HG02610 (cell line): Measurements from ENCODE around the gene ATXN1.

Source experiments
- ATAC-seq: cut with Tn5 transposase; IDR thresholded peaks from one replicate; pipeline ENCODE4 v1.9.1; 2021; ENCODE audit warnings: mild to moderate bottlenecking, moderate library complexity; ENCODE audit not compliant: unreplicated experiment

Gene ATXN1

DNA sequence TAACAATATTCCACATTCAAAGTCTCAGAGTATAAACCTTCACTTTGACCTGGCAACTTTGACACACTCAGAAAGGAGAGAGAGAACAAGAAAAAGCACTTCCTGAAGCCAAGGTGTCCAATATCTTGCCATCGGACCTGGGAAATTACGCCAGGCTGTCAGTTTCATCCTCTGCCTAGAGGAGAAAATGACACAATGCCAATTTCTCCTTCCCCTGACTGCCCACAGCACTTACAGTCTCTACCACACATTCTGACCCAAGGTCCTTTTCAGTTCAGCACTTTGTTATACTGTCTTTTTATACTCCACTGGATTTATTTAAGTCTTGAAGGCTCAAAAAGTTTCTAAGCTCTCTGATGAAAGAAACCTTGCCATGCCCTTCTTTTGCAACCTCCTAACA, 272.4 kb downstream of the ATXN1 start:
- no peak for ATAC-seq

DNA sequence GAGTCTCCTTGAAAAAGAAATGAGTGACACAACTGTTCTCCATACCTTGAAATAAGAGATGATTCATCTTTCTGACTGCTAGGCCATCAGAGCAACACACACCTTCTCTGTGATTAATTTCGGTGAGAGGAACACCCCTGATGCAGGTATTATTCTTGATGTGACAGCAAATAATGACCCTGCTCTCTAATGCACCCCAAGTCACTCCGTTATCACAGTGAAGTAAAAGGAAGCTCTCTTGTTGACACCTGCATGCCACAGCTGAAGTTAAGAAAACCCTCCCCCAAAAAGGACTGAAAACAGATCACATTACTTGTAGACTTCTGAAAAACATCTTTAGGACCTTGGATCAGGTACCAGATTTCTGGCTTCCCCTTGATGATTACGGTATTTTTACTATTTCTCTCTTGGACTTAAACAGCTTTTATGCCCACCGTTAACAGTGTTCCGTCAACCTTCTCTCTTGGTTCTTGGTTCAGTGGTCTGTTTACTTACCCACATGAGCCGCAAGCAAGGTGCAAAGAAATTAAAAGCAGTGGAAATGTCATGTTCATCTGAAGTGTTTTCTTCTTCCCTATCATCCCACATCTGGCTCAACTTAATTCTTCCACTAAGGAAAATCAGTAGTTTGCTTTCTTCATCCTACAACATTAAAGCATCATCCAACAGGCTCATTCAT, 273.1 kb downstream of the ATXN1 start:
- ATAC-seq, result no peak

DNA sequence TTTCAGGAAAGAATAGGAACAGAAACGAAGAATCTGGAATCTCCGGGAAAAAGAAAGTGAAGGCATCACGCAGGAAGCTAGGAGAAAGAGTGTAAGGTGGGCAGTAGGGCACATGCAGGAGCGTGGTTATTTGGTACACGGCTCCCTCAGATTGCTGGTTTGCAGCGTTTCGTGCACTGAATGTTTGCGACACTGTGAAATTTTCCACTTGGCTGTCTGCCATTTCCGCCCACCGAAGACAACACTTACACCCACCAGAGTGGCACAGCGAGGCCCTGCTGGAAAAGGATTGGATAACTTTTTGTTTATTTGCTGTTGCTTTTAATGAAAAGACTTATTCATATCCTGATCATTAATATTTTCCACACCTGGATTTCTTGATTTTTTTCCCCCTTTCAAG, 274.6 kb downstream of the ATXN1 start:
- ATAC-seq, result no peak

DNA sequence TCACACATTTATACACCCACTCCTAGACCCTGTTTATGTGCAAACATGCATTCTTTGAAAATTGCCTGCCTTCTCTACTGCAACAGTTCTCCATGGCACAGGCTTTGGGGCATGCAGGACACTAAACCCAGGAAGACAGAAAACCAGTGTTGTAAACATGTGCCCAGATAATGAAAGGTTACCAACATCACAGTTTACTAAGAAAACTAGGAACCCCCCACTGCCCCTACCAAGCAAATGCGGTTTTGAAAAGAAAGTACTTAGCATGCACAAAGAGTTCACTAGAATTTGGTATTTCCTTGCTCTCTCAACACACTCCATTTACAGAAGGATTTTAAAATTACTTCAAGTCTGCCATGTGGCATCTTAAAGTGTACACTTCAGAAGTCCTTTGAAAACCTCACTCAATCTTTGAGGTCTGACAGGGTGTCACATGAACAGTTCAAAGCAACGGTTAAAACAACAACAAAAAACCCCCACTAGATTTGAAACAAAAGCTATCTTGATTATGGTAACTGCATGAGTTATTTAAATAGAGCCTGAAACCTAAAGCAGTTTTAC, 277.9 kb downstream of the ATXN1 start:
- ATAC-seq, result no peak

DNA sequence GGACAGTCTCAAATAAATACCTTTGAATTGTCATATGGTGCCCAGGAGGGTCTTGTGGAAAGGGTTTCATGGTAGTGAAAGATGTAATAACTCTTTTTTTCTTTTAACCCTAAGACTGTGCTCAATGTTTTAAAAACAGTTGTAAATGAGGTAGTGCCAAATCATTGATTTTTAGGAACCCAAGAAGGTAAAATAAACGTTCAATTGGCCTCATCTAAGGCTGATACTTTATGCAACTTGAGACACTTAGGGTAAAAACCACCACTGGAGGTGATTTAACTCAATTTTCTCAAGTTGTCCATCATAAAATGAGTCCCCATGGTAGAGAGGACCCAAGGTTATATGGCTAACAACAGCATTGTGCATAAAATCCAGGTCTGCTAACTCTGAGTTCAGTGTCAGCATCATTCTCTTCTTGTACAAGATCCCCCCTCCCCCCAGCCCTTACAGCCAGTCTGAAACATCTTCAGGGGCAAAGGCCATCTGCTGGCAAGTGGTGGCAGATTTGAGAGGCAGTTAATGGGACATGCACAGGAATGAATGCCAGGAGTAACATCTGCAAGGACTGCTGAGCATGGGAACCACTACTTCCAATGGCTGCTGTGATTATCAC, 278.5 kb downstream of the ATXN1 start:
- ATAC-seq, result no peak

DNA sequence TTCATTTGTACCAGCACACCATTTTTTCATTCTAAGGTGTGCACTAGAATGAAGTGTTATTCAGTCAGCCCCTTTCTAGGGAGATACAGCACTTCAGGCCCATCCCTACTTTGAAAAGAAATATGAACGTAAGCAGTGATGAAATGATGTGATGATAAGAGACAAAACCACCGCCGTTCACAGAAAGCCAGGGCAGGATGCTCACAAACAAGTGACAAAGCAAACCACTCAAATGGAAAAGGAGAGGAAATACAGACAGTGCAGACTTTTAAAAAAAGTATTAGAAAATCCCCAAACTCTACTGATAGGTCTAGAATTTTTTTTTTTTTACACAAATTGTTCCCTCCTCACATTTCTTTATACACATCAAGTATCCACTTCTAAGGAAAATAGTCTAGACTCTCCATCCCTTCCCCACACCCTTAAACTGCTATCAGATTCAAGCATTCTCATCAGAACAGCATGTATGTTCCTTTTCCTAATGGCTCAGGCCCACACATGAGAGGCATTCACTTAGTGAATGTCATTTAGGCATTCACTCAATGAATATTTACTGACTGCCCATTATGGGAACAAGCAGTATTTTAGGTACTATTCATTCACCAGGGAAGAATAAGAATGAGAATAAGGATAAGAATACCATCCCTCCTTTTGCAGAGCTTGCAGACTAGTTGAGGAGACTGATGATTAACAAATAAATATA, 279.4 kb downstream of the ATXN1 start:
- ATAC-seq, result peak; percentile 59

DNA sequence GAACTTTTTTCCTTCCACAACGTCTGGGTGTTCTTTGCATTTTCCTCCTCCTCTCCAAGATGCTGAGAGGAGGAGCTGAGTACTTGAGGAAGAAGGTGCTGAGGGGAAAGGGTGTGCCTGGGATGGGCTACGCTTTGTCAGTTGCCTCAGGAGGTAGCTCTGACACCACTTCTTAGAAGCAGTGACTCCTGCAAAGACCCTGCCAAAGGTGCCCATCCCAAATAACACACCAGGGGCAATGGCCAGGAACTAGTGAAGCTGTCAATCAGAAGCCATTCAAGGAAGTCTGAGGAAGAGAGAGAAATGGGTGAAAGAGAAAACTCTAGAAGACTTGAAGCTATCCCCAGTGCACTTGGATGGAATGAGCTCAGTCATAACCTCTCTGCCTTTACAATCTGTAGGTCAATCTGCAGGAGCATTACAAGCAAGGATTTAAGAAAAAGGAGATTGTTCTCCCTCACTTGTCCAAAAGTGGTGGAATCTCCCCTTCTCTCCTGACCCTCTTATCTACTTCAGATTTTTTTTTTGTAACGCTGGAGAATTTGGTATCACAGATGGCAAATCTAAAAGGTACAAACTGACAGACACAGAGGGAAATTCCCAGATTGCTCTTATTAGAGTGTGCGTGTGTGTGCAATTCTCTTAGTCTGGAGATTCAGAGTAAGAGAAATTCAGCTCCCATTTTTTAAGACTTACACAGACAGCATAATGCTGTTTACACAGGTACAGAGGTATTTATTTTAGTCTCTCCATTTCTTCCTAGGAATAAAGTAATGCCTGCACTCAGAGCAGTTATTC, 280.3 kb downstream of the ATXN1 start:
- no peak for ATAC-seq

DNA sequence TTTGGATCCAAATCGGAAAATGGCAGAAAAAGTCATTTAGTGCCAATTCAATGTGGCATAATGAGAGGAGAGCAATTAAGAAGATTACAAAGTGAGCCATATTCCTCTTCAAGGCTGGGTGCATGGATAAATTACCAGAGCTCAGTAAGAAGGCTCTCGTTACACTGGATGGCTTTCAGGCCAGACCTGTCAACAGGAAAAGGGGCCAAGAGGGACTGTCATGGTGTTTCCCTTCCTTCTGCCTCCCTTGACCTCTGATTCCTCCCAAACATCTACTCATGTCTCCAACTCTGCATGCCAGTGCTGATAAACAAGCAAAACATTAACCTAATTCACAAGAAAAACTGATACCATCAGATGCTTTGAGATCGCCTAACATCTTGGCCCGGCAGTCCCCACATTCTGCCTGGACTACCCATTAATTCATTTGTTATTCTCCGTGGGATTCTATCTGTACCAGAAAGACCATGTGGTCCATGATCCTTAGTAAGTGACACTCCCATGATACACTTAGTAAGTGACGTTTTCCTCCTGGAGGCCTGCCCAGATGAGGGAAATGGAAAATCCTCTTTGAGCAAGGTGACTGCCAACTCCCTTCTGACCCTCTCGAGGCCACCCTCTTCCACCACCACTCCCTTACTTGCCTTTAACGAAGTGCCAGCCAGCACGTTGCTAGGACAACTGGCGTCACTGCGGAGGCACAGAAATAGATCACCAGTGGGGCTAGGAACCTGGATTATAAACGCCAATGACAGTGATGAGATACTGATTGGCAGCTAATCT, 283.7 kb downstream of the ATXN1 start:
- no peak for ATAC-seq

- no peak for ATAC-seq
Observed at GRCh38 chr6:16476861-16477260, 284.4 kb downstream of the ATXN1 start.

GRCh38 chr6:16475494-16475781, 285.8 kb downstream of the ATXN1 start:
- ATAC-seq, result no peak

DNA sequence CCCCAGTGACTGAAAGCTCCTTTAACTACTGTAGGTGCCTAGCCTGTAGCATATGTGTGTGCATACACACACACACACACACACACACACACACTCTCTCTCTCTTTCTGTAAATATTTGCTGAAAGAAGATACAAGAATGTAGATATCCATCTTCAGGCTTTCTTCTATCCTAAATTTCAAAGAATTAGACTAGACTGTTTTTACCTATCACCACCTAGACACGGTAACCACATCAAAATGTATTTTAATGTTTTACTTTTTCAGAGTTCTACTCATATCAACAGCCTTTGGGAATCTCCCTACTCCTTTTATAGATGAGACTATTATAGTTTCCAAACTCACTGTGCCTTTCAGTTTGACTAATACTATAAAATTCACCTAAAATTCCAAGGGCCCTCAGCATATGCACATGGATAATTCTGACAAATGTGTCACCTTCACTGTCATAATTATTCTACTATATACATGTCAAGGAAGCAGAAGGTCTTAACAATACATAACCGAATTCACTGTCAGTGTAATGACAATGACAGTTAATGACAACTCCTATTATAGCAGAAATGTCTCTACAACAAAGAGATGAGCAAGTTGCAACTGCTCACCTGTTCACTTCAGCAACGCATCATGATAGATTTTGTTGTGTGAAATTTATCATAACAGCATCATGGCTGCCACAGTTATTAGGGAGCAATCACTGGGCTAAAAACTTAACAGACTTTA, 286.3 kb downstream of the ATXN1 start:
- ATAC-seq, result peak; percentile 39

DNA sequence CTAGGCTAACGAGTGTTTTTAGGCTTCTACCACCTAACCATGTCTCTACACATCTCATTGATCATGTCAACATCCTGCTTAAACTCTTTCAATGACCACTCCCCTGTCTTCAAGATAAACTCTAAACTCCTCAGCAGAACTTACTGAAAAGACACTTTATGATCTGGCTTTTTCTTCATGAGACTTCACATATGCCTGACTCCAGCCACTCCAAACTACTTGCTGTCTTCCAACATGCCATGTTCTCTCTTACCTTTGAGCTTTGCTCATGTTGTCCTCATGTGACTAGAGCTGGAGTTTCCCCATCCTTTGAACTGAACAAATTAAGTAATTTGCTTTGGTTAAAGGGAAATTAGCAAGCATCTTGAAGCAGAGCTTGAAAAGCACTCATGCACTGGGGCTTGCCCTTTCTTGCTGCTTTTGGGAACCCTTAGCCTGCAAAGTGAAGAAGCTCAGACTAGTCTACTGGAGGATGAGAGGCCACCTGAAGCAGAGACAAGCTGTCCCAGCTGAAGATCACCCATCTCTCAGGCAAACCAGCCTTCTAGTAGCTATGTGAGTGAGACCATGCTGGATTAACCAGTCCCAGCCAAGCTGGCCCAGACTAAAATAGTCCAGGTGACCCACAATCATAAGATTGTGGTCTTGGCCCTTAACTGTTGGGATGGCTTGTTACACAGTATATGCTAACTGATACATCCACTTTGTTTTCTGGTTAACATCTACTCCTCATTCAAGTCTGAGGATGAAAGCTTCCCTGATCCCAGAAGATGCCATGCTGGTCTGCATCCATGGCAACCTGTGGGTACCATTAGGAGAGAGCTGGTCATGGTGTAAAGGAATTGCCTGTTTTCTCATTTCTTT, 287.1 kb downstream of the ATXN1 start:
- no peak for ATAC-seq

DNA sequence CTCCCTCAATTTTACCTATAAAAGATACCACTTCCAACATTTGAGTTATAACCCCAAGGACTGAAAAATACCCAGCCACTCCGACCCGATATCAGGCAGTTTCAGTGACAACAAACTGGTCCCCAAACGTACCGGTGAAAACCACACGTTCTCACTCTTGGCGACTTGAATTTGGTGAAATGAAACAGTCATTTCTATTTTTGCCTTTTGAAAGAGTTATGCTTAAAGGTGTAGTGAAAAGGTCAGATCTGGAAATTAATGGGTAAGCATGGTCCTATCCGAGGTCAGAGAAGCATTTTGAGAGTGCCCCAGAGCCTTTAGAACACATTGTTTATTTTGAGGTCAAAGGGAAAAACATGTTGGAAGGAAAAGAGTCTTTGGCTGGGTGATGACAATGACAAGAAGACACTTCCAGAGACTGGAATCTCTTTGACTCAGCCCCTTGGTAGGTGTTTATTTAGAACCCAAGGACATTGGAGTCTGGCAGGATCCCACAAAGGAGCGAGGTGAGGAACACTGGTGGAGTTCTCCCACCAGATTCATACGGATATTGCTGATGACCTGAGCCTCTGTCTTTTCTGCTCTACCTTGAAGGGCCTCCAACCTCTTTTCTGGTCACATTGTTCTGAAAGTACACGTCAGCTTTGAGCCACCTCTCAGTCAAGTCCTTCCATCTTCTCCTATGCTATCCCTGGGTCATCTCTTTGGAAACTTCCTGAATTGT, 287.9 kb downstream of the ATXN1 start:
- peak; percentile 37 for ATAC-seq

DNA sequence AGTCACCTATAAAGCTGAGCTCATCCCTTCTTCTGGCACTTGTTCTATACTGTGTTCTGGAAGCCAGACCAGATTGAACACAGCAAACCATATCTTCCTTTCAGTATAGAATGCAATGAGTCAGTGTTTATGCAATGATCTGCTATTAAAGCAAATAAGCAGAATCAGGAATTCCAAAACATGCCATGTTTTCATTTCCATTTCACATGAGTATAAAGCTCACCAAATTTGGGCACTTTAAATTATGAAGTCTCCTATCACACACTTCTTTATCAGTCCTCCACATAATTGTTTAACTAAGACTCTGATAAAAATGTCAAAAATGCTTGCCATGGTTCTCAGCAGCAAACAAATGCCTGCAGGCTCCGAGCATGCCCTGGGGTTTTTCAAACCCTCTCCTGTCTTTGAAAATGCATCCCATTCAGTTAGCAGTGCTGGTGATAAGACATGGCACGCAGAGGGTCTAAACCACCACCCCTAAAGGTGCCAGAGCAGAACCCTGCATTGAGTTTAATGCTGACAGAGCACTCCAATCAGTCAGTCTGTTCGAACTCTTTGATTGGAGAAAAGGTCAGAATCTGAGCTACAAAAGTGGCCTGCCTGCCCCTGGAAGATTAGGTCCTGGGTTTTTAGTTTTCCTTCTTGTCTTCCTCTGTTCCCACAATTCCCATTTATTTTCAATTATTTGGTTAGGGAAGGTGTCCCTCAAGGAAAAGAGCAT, 288.8 kb downstream of the ATXN1 start:
- no peak for ATAC-seq

- peak; percentile 4 for ATAC-seq
Observed at GRCh38 chr6:16471910-16472297, 289.4 kb downstream of the ATXN1 start.

GRCh38 chr6:16471222-16471909, 289.9 kb downstream of the ATXN1 start:
- ATAC-seq, result peak; percentile 39
